ENCODE data around the gene STK38.
"Not testable (repeated sequence)": the region's sequence is repeated elsewhere in the genome, so short reads cannot be mapped to it uniquely, and the experiment has no call there.

STK38 gene

DNA sequence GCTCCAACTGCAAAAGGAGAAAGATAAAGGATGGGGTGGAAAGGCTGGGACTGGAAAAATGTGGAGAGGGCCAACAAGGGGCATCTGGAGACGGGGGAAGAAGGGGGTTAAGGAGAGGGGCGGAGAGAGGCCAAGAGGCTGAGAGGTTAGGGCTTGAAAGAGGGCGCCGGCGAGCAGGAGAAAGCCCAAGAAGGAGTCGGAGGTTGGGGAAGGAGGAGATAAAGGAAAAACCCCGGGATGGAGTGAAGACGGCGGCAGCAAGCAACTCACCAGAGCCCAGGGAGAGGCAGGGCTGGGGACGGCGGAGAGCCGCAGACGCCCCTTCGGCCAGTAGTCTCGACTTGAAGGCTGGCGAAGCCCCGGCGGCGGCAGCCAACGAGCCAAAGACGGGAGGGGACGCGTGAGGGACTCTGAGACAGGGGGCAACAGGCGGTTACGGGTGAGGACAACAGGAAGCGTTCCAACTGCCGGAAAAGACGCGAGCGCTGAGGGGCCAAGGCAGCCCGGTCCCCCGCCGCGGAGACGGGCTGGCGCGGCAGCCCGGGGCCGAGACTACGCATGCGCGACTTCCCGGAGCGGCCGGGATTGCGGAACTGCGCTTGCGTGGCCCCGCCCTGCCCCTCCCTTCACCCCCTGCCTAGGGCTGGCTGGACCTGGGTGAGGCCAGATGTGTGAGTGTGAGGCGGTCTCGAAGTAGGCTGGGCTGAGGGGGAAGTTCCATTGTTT is at the start of gene STK38:
STK38 (minus strand) TSS at position 560 of the 726 bp plus-strand sequence. CDS start 7,277 bp downstream, outside the sequence.
- DNase-seq (ENCODE audit: low read depth), result peak; percentile 56
- peak within 1 kb of the TSS; percentile 93 for H3K4me3 ChIP-seq (ENCODE audit: low read depth, low read length)

DNA sequence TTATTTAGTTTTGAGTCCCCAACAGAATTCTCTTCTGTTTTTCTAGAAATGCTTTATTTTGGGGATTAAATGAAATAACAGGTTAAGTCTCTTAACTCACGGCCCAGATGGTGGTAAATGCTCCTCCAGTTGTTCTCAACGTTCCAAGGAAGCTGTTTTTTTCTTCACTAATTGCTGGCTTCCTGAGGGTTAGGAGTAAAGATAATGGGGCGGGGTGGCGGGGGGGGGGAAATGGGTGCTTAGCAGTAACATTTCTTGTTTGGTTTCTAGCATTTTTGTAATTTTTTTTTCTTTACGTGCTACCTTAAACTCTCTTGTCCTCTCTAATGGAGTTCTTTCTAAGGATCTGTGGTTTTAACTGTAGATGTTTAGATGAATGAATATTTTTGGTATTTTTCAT is 49.1 kb upstream of the STK38 start:
- H3K4me3 ChIP-seq (ENCODE audit: low read depth, low read length), result peak overlapping the region; percentile 80
- DNase-seq (ENCODE audit: low read depth), result no peak

DNA sequence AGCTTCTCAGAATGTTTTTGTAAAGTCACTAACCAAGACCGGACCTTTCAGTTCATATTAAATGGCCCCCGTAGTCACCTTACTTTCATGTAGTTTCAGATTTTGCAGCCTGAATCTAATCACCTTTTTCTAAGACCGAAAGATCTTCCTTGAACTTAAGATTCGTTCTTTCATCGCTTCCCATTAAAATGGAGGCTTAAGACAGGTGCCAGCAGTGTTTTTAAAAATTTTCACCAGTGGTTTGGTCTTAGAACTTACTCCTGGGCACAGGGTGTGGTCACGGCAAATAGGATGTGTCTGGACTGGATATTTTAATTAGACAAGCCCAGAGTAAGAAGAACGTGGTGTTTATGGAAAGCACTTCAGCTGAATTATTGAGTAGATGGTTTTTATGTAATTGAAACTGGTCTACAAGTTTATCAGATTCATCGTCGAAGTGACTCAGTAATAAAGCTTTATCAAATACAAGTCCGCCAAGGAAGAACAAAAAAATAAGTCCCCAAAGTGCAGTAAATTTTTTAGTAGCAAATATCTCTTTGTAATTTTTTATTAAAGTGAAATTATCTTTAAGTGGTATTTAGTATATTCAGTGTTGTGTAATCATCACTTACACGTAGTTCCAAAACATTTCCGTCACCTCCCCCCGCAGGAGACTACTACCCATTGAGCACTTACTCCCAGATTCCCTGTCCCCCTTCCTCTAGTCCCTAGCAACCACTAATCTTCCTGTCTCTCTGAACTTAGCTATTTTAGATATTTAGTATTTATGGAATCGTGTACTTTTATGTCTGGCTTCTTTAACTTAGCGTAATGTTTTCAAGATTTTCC is 47.8 kb upstream of the STK38 start:
- H3K4me3 ChIP-seq (ENCODE audit: low read depth, low read length), result peak overlapping the region; percentile 80

DNA sequence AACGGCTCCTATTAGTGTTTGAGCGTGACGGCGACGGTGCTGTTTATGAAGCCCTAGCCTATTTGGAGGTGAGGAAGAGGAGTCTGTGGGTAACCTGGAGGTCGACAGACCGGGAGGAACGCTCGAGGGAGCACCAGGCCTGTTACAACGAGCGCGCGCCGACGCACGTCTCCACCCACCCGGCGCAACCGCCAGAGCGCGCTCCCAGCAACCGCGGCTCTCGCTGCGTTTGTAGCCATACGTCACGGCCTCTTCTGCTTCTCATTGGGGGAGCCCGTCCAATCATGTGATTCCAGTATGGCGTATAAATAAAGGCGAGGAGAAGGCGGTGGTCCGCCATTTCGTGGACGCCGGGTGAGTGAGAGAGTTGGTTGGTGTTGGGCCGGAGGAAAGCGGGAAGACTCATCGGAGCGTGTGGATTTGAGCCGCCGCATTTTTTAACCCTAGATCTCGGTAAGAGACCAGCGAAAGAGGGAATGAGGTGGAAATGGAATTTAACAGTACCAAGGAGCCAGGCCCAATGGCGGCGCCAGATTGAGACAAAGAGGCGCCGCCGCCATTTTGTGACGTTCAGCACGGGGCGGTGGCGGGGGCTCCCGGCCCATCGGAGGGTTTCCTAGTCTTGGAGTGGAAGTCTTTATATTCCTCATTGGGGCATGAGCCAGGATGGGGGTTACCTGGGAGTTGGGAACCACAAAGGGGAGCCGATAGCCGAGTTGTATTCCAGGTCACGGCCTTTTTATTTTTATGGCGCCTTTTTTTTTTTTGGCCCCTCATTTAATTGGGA is 46.9 kb upstream of the STK38 start, which contains the start of gene SRSF3:
SRSF3 (plus strand) TSS at position 334 of the 787 bp plus-strand sequence. CDS start 2,401 bp downstream, outside the sequence.
- peak within 1 kb of the TSS; percentile 80 for H3K4me3 ChIP-seq (ENCODE audit: low read depth, low read length)

More for the DNA sequence above, 47.8 kb upstream of the STK38 start:
- DNase-seq (ENCODE audit: low read depth), result no peak

DNA sequence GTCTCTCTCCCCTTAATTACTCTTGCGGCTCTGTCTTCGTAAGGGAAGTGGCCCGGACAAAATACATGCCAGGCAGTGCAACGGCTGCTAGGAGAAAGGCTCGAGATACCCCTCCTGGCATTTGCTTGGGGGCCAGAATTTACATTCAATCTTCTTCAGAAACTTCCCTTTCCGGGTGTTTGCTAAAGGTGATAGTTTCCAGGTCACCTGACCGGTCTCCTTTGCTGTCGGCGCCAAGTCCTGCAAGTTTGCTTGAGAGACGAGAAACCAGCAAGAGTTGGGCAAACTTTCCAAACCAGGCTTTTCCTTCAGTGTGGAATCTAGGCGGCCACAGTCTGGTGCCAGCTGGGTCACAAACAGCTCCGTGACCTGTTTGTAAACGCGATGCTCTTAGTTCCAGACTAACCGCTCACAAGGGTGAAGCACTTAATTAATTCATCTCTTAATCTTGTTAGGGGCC is 46.3 kb upstream of the STK38 start:
- H3K4me3 ChIP-seq (ENCODE audit: low read depth, low read length), result peak overlapping the region; percentile 44
- no peak for DNase-seq (ENCODE audit: low read depth)

More for the DNA sequence above, 46.9 kb upstream of the STK38 start, which contains the start of gene SRSF3:
- DNase-seq (ENCODE audit: low read depth), result peak; percentile 92

DNA sequence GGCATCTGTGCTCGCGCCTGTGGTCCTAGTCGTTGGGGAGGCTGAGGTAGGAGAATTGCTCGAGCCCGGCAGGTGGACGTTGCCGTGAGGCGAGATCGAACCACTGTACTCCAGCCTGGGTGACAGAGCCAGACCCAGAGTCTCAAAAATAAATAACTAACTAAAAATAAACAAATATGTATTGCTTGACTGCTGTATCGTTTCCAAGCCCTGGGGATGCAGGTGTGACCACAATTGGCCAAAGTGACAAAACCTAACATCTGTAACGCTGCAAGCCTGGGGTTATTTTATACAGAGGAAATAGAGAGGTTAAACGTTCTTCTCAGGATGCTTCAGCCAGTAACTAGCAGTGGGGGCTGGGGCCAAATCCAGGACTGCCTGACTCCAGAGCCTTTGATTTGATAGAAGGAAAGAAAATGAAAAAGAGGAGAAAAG is 45.0 kb upstream of the STK38 start:
- no peak overlapping the region for H3K4me3 ChIP-seq (ENCODE audit: low read depth, low read length)
- no peak for DNase-seq (ENCODE audit: low read depth)

DNA sequence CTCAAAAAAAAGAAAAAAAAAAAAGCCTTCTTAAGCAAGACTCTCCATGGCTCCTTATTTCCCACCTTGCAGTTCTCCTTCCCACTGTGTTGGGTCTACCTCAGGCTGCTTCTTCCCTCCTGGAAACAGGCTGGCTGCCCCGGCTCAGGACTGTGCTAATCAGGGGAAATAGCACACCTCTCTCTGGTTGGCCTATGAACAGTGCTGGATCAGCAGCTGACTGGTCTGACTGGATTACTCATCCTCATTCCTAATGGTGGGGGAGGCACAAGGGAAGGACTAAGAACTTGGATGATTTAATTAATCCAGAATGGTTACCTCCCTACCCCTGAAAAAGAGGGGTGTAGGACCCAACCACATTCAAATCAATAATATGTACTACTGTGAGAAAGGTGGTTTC is 43.0 kb upstream of the STK38 start:
- H3K4me3 ChIP-seq (ENCODE audit: low read depth, low read length), result no peak overlapping the region
- DNase-seq (ENCODE audit: low read depth), result peak; percentile 34

DNA sequence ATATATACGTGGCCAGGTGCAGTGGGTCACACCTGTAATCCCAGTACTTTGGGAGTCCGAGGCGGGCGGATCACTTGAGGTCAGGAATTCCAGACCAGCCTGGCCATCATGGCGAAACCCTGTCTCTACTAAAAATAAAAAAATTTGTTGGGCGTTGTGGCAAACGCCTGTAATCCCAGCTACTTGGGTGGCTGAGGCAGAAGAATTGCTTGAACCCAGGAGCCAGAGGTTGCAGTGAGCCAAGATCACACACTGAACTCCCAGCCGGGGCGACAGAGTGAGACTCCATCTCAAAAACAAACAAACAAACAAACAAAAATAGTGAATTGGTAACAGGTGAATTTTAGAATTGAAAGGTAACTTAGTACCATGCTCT is 41.7 kb upstream of the STK38 start:
- not testable (repeated sequence) for H3K4me3 ChIP-seq (ENCODE audit: low read depth, low read length); DNase-seq (ENCODE audit: low read depth)

DNA sequence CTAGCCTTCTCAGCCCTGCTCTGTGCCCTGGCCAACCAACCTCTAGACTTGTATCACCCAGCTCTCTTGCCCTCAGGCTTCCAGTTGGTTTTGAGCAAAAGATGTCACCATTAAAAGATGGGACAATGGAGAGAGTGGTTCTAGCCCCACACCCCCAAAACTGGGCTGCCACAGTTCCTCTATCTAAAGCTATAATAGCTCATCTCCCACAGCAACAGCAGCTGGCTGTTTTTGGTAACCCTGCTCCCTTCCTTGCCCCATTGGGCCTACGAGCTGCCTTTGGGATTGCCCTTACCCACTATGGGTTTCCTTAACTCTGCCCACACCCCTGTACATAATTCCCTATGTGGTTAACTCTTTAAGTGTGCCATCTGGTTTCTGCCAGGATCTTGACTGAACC is 39.3 kb upstream of the STK38 start:
- no peak for DNase-seq (ENCODE audit: low read depth)

DNA sequence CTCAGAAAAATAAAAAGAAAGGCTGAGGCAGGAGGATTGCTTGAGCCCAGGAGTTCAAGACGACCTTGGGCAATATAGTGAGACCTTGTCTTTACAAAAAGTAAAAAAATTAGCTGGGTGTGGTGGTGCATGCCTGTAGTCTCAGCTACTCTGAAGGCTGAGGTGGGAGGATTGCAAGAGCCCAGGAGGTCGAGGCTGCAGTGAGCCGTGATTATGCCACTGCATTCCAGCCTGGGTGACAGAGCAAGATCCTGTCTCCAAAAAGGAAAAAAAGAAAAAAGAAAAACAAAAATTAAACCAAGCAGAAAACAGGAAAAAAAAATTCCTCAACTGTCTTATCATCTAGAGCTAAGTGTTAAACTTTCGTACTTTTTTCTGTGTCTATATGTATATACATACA is 34.4 kb upstream of the STK38 start:
- DNase-seq (ENCODE audit: low read depth), result no peak
- no peak overlapping the region for H3K4me3 ChIP-seq (ENCODE audit: low read depth, low read length)

More for the DNA sequence above, 39.3 kb upstream of the STK38 start:
- no peak overlapping the region for H3K4me3 ChIP-seq (ENCODE audit: low read depth, low read length)

DNA sequence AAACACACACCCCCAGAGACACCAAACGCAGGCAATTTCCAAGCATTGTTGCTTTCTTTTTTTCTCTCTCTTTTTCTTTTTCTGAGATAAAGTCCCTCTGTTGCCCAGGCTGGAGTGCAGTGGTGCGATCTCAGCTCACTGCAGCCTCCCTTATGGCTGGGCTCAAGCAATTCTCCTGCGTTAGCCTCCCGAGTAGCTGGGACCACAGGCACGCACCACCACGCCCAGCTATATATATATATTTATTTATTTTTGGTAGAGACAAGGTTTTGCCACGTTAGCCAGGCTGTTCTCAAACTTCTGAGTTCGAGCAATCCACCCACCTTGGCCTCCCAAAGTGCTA is 32.9 kb upstream of the STK38 start:
- DNase-seq (ENCODE audit: low read depth), result no peak
- no peak overlapping the region for H3K4me3 ChIP-seq (ENCODE audit: low read depth, low read length)

DNA sequence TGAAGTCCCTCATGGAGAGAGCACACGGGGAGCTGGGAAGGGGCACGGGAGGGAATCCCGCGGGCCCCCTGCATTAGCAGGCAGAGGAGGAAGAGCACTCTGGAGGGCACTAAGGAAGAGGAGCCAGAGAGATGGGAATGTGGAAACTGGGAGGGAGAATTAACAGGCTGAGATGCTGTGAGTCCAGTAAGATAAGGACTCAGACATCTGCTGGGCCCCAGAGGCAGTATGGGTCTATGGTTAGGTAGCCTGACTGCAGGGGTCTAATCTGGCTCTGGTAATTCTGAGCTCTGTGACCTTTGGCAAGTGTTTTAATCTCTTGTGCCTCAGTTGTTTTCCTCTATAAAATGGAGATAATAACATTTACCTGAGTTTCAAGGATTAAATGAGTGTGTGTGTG is 31.2 kb upstream of the STK38 start:
- no peak for DNase-seq (ENCODE audit: low read depth)
- no peak overlapping the region for H3K4me3 ChIP-seq (ENCODE audit: low read depth, low read length)

DNA sequence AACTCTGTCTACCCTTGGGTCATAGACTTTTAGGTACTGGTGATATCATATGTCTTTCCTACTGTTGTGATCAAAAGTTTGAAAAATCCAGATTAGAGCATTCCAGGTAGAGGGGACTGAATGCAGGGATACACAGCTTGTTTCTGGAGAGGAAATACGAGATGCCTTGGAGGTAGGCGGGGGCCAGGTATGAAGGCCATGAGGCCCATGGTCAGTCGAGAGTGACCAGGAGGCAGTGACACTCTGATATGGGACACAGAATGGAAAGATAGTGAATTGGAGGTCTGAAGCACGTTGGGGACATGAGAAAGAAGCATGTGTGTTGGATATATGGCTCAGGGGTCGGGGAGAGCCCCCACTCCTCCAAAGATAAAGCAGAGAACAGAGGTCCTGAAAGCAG is 30.8 kb upstream of the STK38 start:
- H3K4me3 ChIP-seq (ENCODE audit: low read depth, low read length), result no peak overlapping the region
- DNase-seq (ENCODE audit: low read depth), result no peak

DNA sequence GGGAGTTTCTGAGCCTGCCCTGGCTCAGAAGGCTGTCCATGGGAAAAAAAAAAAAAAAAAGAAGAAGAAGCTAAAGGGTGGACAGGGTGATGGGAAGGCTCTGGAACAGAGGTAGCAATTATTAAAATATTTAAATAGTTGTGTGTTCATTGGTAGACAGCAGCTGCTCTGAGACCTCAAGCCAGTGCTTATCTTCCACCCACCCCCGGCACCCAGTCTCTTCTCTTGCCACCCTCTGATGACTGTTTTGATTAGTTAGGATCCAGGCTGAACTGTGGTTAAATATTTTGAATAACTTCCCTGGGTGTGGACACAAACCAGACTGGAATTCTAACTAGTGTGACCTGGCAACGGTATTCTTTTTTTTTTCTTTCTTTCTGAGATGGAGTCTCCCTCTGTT is 30.0 kb upstream of the STK38 start:
- H3K4me3 ChIP-seq (ENCODE audit: low read depth, low read length), result no peak overlapping the region
- DNase-seq (ENCODE audit: low read depth), result no peak

DNA sequence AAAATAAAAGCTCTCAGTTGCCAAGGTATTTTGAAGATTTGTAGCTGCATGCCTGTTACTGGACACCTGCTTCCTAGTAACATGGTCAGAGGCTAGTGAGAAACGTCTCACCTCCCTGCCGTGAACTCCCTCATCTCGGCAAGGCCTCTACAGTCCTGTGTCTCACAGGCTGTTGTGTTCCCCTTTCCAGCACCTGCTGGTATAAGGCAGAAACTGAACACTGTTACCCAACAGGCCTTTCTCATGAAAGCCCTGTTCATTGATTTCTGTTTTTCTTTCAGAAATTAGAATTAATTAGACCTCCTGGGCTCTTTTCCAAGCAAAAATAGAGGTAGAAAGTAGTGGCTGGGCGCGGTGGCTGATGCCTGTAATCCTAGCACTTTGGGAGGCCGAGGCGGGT is 29.3 kb upstream of the STK38 start:
- no peak overlapping the region for H3K4me3 ChIP-seq (ENCODE audit: low read depth, low read length)
- no peak for DNase-seq (ENCODE audit: low read depth)

DNA sequence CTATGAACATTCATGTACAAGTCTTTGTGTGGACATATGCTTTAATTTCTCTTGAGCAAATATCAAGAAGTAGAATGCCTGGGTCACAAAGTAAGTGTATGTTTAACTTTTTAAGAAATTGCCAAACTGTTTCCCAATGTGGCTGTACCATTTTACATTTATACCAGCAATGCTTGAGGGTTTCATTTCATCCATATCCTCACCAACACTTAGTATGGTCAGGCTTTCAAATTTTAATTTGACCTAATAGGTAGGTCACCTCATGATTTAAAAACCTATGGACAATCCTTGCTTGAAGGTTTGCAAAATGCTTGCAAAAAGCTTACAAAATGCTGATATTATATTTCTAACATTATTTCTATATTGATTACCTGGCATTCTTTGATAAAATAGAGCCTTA is 27.4 kb upstream of the STK38 start:
- DNase-seq (ENCODE audit: low read depth), result no peak
- H3K4me3 ChIP-seq (ENCODE audit: low read depth, low read length), result no peak overlapping the region

DNA sequence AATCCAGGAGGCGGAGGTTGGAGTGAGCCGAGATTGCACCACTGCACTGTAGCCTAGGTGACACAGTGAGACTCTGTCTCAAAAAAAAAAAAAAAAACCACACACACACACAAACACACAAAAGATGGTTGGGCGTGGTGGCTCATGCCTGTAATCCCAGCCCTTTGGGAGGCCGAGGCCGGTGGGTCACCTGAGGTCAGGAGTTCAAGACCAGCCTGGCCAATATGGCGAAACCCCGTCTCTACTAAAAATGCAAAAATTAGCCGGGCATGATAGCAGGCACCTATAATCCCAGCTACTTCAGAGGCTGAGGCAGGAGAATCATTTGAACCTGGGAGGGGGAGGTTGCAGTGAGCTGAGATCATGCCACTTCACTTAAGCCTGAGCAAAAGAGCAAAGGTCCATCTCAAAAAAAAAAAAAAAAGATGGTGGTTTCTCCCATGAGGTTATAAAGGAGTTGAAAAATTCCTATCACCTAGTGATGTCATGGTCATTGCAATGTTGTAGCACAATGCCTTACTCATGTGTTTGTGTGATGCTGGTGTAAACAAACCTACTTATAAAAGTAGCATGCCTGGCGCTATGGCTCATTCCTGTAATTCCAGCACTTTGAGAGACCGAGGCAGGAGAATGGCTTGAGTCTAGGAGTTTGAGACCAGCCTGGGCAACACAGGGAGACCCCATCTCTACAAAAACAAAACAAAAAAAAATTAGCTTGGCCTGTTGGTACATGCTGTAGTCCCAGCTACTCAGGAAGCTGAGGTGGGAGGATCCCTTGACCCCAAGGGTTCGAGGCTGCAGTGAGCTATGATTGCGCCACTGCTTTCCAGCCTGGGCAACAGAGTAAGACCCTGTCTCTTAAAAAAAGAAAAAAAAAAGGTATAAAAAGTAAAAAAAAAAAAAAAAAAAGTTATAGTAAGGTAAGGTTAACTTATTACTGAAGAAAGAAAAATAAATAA is 25.4 kb upstream of the STK38 start:
- not testable (repeated sequence) for H3K4me3 ChIP-seq (ENCODE audit: low read depth, low read length); DNase-seq (ENCODE audit: low read depth)

DNA sequence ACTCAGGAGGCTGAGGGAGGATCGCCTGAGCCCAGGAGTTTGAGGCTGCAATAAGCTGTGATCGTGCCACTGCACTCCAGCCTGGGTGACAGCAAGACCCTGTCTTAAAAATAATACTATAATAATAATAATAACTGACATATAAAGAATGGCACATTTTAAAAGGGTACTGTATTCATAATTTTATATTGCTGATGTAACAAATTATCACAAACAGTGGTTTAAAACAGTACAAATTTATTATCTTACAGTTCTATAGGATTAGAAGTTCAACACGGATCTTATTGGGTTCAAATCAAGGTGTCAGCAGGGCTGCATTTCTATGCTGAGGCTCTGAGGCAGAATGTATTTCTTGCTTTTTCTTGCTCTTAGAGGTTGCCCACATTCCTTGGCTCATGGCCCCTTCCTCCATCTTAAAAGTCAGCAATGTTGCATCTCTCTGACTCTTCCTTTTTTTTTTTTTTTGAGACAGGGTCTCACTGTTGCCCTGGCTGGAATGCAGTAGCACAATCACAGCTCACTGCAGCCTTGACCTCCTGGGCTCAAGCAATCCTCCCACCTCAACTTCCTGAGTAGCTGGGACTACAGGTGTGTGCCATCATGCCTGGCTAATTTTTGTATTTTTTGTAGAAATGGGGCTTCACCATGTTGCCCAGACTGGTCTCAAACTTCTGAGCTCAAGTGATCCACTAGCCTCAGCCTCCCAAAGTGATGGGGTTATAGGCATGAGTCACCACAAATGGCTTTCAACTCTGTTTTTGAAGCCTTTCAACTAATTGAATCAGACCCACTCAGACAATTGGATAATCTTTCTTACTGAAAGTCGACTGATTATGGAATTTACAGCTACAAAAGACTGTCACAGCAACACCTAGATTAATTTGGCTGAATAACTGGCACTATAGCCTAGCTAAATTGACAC is 24.1 kb upstream of the STK38 start:
- no peak overlapping the region for H3K4me3 ChIP-seq (ENCODE audit: low read depth, low read length)
- no peak for DNase-seq (ENCODE audit: low read depth)

All from skeletal muscle cell (primary cell).